GM21619 (cell line): Measurements from ENCODE around the gene ANO4.
"Not testable (repeated sequence)": the region's sequence is repeated elsewhere in the genome, so short reads cannot be mapped to it uniquely, and the experiment has no call there.

ENCODE experiments used
- ATAC-seq: cut with Tn5 transposase; IDR thresholded peaks from one replicate; pipeline ENCODE4 v1.9.1; 2021; ENCODE audit not compliant: unreplicated experiment

Gene ANO4

DNA sequence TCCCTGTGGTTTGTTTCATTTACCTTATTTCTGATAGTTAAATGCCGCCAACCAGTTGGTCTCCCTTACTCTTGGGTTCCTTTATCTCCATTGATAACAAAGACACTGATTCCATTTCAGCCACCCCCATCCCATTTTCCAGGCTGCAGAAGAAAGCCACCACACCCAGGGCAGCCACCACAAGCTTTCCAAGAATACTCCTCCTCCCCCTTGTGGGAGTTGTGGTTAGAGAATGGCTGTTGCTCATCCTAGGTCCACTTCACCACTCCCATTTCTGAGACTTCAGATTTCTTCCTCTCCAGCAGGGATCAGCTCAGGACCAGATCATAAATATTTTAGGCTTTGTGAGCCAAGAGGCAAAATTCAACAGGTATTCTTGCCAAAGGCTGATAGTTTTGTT, 73.9 kb downstream of the ANO4 start:
- ATAC-seq: no peak

DNA sequence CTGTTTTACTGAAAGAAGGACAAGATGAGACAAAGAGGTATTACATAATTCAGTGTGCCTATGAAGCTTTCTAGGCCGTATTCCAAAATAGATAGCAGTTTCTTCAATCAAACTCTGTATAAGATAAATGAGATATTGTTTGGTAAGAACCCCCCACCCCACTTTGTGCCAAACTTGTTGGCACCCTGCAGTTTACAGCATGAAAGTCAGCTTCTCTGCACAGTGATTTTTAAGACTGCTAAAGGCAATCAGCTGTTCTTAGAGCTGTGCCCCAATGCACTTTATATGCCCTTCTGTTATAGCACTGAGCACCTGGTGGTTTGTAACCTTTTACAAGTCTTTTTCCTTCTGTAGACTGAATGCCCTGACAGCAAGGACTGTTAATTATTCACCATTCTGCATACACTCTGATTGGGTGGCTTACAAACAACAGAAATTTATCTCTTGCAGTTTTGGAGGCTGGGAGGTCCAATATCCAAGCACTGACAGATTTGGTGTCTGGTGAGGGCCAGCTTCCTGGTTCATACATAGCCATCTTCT, 76.7 kb downstream of the ANO4 start:
- ATAC-seq: no peak

DNA sequence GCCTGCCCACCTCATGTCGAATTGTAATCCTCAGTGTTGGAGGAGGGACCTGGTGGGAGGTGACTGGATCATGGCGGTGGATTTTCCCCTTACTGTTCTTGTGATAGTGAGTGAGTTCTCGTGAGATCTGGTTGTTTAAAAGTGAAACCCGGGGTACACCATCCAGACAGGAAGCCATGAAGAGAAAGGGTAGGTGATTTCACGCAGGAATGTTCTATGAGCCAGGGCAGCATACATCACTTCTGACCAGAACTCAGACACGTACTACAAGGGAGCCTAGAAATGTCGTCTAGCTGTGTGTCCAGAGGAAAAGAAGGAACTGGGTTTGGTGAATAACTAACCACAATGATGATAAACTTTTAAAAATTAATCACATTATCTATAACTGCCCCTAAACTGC, 80.6 kb downstream of the ANO4 start:
- ATAC-seq: no peak

DNA sequence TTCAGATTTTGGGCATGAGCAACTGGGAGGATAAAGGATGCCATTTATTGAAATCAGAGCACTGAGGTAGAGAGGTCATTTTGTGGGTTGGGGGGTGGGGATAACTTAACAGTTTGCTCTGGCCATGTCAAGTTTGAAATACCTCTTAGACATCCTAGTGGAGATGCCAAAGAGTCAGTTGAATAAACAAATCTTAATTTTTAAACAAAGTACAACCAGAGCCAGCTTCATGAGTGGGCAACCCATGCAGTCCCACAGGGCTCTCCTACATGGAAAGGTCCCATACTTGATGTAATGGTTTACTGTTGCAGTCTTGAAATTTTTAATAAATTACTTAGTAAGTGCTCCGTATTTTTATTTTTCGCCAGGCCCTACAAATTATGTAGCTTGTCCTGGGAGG, 81.2 kb downstream of the ANO4 start:
- ATAC-seq: no peak

DNA sequence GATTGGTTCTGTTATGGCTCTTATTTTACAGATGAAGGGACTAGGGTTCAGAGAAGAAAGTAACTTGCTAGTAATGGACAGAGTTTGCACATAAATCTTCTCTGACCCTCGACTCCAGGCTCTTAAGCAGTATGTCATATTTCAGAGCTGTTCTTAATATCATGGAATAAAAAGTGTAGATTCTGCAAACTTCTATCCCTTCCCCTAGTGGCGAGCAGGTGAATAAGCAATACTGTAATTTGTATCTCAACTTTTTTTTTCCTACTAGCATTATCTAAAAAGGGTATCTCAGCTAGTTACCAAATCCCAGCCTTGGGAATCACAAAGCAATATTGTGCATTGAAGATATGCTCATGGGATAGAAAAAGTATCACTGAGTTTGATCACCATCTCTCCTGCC, 83.2 kb downstream of the ANO4 start:
- no peak for ATAC-seq

DNA sequence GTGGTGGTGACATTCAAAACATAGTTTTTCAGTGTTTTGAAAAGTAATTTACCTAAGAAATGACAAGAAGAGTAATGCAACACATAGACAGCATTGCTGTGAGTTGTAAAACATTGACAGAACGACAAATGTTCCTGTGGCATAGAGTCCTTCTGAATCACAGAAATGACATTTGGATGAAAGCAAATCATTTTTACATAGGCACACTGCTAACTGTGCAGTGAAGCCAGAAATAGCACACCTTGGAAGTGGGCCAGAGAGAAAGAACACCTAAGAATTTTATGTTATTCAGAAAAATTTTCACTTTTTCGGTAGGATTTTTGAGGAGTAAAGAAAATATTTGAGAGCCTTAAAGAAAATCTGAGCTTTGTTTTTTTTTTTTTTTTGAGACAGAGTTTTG, 100.6 kb downstream of the ANO4 start:
- ATAC-seq: no peak

DNA sequence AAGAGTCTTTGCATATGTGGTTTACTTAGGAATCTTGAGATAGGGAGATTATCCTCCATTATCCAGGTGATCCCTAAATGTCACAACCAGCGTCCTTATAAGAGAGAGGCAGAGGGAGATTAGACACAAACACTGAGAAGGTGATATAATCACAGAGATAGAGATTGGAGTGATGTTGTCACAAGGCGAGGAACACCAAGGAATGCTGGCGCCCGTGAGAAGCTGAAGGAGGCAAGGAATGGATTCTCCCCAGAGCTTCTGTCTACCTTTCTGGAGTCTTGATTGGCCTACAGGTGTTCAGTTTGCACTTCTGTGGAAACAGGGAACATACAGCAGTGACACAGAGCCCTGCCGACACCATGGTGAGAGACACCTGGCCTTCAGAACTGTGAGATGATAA, 101.6 kb downstream of the ANO4 start:
- ATAC-seq: no peak

DNA sequence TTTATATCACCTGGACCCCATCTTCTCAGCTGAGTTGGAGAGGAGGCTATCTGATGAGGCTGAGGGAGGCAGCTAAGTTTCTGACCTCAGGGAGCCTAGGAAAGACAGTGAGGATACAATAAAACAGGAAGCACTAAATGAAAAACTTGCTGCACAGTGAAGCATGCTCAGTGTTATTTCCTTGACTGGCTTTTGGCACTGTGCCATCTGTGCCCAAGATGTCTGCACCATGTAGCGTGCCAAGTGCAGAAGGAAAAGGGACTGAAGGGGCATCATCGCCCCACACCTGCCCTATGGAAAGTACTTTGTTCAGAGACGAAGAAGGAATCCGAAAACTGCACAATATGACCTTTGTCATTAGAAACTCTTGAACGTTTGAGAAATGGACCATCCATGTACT, 102.7 kb downstream of the ANO4 start:
- ATAC-seq: no peak

DNA sequence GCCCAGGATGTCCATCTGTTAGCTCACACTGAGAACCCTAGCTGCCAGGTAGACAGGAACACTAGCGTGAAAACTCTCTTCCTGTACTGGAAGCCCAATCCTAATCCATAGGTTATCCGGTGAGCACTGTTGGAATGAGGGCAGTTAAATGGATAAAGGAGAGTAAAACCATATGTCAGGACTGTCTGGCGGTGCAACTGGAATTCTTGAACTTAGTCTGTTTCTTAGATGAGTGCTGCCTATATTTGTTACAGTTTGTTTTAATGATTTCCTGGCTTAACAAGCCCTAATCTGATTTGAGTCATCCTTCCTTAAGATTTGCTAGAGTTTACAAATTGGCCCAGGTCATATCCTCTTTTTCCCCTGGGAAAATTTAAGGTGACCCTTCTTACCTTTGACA, 104.7 kb downstream of the ANO4 start:
- no peak for ATAC-seq

DNA sequence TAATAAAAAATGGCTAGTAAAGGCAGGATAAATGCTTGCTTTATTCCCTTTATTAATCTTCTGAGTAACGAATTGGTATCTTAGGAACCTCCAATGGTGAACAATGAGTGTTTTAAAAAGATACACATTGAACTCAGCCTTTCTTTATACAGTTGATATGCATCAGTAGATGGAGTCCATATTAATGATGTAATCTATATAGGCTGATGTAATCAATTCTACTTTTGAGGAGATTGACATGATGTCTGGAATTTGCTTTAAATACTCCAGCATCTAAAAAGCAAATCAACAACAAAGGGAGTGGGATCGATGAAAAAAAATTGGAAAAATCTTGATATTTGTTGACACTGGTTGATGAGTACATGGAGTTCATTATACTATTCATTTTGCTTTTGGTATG, 106.2 kb downstream of the ANO4 start:
- no peak for ATAC-seq

DNA sequence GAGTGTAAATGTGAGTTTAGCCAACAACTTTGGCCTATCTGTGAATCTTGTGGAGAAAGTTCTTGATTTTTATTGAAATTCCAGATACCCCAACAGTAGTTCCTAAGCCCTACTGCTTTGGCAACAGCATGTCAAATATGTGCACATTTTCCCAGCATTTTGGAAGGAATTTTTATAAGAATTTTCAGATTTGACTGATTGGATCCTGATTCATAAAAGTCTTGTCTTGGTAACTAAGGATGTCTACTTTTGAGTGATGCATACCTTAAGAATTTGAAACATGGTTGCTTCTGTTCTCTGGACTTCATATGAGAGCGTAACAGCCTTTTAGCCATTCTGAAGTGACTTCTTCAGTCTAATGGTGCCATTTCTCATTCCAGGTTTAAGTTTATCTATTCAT, 106.7 kb downstream of the ANO4 start:
- no peak for ATAC-seq

DNA sequence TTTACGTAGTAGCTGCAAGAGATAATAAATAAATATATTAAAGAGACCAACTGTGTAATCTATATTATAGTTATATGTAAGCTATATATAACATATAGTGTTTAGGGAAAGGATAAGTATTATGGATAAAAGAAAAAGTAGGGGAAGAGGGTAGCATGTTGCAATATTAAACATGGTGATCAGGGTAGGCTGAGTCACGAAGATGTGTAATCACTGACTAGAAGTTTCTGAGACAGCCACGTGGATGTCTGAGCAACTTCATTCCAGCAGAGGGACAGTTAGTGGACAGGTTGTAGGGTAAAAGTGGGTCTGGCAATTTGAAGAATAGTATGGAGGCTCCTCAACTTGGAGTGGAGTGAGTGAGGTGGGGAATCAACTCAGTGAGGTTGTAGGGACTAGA, 109.7 kb downstream of the ANO4 start:
- ATAC-seq: no peak

DNA sequence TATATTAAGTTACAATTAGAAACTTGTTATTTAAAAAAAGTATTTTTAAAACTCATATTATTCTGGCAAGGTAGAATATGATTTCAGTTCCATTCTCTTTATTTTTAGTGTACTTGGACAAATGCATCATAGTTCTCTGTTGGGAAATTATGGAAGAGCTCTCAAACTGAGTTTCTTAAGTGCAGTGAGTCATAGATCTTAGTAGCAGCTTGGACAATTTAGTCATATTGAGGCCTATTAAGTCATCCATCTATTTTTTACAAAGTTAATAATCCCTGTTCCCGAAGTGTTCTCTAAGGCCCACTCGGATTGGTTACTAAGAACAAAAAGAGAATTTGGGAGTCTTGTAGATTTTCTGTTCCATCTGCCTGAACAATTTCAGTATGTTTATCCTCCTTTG, 113.9 kb downstream of the ANO4 start:
- ATAC-seq: no peak

DNA sequence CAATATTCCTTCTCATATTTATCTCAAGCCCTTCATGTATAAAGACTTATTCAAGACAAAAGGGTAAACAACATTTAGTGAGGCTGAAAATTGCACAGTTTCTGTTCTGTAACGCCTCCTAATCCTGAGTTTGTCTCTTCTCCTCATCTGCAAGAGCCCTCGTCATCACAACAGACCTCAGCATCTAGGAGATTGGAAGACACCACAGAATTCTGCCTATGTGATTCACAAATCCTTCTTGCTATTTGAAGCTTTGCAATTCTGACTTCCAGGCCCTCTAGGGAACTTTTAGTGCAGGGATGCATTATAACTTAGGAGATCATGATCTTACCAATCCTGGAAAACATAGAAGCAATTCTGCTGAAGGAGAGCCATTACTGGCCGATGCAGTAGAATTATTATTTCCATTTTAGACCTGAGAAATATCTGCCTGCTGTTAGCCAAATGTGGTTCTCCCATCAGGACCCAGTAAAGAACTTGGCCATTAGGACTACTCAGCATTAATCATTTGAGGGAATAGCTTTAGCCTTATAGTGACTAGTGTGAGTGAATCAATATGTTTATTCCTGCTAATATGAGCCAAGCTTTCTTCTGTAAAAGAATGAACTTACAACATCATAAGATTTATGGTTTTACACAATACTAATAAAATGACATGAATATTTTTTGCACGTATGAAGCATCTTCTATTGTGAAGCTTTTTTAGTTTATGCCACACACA, 119.5 kb downstream of the ANO4 start:
- ATAC-seq: no peak

DNA sequence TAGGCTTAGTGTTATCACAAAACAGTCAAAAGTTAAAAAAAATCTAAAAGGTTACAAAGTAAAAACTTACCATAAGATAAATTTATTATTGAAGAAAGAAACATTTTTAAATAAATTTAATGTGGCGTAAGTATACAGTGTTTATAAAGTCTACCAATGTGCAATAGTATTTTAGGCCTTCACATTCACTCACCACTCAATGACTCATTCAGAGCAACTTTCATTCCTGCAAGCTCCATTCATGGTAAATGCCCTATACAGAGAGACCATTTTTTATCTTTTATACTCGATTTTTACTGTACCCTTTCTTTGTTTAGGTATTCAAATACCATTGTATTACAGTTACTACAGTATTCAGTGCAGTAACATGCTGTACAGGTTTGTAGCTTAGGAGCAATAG, 124.5 kb downstream of the ANO4 start:
- ATAC-seq: no peak

DNA sequence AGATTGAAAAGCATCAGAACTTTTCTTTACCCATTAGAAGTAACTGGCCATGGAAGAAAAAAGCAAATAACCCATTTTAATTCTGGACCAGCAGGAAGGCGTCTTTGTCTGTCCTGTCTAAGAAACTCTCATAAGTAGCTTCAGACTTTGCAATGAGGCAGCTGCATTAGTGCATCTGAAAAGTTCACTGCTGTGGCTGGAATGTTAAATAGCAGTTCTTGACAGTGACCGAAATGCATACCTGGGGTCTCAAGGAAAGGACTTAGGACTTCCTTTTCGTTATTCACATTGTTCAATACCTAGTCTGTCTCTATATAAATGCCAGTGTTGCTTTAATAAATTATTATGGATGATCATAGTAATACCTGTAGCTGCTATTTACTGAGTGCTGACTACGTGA, 125.9 kb downstream of the ANO4 start:
- no peak for ATAC-seq

DNA sequence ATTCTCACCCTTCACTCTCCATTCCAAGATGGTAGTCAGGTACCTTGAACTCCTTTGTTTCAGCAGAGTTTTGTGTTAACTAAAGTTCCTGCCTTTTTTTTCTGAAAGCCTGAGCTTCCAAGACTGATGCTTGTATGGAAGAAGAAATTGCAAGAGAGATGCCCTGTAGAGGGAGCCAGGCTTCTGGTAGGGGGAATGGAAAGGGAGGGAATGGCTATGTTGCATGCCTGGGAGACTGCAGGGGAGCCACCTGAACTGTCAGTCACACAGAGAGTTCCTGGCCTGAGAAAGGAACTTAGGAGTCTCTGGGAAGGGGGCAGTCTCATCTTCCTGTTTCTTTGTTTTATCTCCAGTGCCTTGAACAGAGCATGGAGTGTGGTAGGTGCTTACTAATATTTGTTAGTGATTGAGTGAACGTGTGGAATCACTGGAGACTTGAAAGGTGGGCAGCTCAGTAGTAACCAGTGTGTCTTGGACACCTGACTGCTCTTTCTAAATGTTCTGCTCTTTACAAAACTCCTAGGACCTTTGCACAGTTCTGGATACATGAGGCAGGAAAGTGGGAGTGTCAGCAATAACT, 132.2 kb downstream of the ANO4 start:
- no peak for ATAC-seq

DNA sequence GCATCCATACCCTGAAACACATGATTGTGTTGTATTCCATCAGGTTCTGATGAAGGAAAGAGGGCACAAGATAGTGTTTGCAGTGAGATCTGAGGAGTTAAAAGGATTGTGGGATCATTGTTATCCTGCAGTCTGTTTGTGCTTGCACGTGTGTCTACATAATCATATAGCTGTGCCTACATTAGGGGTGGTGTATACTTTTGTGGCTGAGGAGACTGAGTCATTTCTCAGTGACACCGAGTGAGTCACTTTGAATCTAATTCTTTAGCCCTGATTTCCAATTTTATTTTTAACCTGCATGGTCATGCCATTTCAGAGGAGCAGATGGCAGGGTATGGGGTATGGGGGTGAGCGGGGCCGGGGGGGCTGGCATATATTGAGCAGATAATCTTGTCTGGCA, 133.2 kb downstream of the ANO4 start:
- no peak for ATAC-seq

DNA sequence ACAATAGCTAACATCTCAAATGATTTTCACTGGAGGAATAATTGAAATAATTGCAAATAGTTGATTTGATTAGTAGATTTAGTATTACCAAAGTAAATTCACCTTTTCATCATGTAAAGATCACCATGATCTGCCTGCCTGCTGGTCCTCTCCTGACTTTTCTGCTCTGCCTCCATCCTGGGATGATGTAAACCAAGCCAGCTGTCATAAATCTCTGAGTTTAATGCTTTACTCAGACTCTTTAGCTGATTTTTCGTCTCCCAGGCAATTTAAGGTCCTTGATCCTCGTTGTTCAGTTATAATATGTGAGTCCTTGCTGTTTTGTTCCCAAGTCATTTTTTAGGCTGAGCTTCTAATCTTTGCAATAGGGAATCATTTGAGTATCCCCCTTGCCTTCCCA, 138.0 kb downstream of the ANO4 start:
- no peak for ATAC-seq

DNA sequence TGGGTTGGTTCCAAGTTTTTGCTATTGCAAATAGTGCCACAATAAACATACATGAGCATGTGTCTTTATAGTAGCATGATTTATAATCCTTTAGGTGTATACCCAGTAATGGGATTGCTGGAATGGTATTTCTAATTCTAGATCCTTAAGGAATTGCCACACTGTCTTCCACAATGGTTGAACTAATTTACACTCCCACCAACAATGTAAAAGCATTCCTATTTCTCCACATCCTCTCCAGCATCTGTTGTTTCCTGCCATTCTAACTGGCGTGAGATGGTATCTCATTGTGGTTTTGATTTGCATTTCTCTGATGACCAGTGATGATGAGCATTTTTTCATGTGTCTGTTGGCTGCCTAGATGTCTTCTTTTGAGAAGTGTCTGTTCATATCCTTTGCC, 139.0 kb downstream of the ANO4 start:
- ATAC-seq: not testable (repeated sequence)

DNA sequence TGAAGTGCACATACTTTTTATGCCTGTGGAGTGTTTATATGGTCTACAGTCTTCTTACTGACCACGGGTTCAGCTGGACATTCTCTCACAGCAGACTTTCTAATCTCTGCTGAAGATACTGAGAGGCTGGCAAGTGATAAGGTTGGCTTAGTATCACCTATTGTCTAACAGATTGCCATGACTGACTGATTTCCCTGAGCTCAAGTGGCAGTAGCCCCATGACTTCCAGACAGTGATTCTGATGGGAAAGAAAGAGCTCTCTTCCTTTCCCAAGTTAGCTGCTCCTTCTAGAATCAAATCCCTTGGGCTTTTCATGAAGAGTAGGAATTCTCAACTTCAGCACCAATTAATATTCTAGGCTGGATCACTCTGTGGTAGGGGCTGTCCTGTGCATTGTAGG, 141.4 kb downstream of the ANO4 start:
- no peak for ATAC-seq

DNA sequence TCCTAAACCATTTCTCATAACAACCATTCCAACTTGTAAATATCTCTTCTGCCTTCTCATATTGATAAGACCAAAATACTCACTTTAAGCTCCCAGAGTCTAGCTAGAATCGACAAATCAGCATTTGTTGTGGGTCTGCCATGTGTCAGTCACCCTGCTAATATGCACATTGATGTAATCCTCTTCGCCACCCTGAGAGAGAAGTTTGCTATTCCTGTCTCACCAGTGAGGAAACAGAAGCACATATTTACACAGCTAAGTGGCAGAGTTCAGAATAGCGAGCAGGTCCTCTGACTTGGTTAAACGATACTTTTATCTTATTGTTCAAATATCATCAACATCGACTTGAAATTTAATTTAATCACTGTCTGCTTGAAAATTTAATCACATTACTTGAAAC, 142.1 kb downstream of the ANO4 start:
- no peak for ATAC-seq

DNA sequence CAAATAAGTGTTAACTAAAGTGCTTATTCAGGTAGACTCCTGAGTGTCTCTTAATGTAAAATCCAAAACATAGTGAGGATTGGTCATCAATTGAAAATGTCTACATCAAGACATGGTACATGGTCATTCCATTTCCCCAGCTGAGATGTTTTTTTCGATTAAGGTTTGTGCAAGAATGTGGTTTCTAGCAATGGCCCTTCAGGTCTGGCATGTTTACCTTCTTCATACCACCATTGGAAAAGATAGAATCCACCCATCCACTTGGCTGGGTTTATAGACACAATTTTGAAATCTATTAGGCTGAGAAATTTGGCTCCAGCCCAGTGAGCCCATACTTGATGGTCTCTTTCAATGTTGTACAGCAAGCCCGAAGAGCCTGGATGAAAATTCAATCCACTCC, 145.9 kb downstream of the ANO4 start:
- ATAC-seq: no peak
